GM11168 (cell line): ENCODE measurements around the gene PIGO.

Experiments
- in situ Hi-C: fragments of 300-500 bp; cut with MboI; formaldehyde crosslinking; loops from one replicate; pipeline ENCODE4 v1.12.0; 2022; ENCODE audit warnings: low sequenced_read_pairs; ENCODE audit not compliant: unreplicated experiment

Gene PIGO

DNA sequence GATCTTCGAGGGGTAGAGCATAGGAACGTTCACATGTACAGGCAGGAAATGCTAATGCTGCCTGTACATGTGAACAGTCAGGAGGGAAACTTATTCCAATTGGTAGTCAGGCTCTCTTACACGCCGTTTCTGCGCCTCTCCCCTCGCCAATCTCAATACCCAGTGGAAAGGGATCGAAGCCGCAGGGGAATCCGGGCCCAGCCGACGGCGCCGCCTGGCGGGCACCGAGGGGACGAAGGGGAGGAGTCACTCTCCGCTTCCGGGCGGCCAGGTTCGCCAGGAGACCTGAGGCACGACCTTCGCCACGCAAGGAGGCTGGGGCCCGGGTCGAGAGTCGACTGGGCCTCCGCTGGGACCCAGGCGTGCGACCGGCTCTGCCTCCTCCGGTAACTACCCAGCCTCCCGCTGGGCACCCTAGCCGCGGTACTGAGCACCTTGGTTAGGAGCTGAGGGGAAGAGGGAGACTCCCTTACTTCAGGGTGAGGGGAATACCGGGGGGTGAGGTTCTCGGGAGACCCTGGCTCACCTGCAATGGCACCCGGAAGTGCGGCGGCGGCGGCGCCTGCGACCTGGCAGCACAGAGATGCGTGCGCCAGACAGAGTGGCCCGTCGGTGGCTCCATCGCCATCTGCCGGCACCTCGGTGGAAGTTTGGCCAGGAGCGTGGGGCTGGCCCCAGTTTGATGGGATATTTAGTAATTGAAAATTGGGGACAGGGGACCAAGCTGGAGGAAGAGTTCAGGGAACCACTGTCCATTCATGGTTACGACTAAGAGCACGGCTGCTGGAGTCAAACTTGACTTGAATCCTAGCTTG, at the start of gene PIGO:
TSS of gene PIGO (minus strand) at position 557 of the 815 bp plus-strand sequence. CDS start 1,026 bp downstream, outside the sequence.
- in situ Hi-C loops, result no loop called here

DNA sequence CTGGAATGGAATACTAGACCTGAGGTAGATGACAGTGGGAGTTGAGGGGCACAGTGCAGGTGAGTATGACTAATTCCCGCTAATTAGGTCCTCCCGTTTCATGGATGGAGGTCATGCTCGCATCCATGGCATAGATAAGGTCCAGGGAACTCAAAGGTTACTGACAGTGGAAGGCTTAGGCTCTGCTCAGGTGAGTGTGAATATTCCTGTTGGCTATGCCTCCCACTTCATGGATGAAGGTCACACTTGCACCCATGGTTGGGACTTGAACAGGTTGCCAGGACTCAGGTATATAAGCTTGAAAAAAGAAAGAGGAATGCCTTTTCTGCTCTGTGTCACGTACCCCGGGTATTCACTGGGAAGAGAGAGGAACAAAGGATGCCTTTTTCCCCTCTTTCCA, 45.6 kb upstream of the PIGO start:
- in situ Hi-C loops, result no loop called here

DNA sequence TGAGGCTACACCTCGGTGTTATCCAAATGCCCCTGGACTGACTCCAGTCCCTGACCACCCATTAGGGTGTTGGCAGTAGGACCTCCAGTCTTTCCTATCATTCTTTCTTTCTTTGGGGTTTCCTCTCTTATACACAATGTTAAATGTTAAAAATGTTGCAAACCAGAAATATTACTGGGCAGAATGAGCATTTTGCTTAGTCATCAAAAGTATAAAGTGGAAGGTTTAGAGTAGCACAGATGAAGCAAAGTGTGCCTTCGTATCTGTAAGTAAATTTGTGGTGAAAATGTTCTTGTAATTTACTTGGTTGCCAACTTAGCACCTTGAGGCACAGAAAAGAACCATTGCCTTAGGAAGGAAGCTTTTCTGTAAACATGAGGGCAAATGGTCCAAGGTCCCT, 43.7 kb upstream of the PIGO start:
- in situ Hi-C loops, result no loop called here

DNA sequence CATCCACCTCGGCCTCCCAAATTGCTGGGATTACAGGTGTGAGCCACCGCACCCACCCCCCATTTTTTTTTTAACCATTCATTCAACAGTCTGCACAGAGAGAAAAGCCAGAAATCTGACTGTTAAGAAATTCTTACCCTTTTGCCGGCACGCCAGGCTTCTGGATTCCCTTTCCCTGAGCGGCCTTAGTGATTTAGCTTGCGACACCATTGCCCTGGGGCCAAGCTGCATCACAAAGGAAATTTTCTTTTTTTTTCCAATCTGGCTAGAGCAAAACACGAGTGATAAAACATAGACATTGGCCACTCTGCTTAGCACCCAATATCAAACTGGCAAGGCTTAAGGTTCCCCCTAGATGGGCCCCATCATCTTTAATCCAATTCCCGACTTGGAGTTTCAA, 40.5 kb upstream of the PIGO start:
- in situ Hi-C loops, result no loop called here

DNA sequence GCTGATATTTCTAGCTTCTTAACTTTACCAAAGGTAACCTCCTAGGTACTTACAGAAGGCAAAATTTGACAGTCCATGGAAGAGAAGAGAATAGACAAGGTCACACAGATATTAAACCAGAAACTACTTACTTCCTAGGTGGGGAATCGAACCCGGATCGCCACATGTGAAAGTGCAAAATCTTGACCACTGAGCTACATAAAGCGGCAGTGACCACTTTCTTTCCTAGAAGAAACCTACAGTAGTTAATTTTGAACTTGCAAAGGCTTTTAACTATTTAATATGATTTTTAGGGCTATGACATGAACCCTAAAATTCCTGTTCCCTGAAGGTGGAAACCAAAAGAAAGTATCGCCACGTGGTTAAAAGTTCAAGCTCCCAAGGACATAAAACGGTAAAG, 39.6 kb upstream of the PIGO start:
- in situ Hi-C loops, result no loop called here

DNA sequence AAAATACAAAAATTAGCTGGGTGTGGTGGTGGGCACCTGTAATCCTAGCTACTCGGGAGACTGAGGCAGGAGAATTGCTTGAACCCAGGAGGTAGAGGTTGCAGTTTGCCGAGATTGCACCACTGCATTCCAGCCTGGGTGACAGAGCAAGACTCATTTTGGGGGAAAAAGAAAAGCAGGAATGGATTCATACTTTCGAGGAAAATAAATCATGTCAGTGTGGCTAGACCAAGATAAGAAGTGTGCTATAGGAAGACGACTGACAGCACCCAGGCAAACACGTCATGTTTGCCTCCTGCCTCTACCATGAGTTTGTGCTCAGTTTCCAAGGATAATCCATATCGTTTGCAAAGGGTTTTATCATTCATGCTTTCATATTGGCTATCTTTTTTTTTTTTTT, 38.5 kb upstream of the PIGO start:
- in situ Hi-C loops, result no loop called here

DNA sequence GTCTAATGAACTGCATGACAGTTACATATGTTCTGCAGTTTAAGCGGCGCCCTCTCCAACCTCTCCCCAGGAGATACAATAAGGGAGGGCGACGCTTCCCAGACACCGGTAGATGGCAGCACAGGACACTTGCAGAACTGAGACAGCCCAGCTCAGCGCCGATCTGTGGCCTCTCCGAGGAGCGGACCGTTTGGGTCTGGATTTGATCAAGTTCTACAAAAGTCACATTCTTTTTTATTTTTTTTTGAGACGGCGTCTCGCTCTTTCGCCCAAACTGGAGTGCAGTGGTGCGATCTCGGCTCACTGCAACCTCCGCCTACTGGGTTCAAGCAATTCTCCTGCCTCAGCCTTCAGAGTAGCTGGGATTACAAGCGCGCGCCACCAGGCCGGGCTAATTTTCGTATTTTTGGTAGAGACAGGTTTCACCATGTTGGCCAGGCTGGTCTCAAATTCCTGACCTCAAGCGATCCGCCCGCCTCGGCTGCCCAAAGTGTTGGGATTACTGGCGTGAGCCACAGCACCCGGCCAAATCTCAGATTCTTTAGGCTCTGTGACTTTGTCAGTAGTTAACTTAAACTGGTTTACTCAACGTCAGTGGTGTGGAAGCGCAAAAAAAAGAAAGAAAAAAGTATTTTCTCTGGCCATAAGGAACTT, 20.6 kb upstream of the PIGO start:
- in situ Hi-C loops, result loop anchor here (10.0 kb wide), 1 partner anchor 148 kb away; no protein-coding TSS in a partner anchor

DNA sequence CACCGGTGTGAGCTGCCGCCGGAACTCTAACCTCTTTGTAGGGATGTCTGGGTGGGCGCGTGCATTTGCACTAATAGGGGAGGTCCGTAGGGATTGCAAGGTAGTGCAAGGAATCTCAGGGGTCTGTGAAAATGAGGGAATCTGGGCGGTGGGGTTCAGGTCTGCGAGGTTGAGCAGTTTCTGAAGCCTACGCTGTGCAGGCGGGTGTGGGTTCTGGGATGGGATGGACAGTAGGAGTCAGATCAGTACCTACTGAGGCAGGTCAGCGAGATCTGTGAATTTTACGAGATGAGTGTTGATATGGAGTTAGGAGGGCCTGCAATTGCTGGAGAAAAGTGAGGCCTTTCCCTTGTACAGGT, 20.1 kb upstream of the PIGO start:
- in situ Hi-C loops, result loop anchor here (10.0 kb wide), 1 partner anchor 148 kb away; no protein-coding TSS in a partner anchor

DNA sequence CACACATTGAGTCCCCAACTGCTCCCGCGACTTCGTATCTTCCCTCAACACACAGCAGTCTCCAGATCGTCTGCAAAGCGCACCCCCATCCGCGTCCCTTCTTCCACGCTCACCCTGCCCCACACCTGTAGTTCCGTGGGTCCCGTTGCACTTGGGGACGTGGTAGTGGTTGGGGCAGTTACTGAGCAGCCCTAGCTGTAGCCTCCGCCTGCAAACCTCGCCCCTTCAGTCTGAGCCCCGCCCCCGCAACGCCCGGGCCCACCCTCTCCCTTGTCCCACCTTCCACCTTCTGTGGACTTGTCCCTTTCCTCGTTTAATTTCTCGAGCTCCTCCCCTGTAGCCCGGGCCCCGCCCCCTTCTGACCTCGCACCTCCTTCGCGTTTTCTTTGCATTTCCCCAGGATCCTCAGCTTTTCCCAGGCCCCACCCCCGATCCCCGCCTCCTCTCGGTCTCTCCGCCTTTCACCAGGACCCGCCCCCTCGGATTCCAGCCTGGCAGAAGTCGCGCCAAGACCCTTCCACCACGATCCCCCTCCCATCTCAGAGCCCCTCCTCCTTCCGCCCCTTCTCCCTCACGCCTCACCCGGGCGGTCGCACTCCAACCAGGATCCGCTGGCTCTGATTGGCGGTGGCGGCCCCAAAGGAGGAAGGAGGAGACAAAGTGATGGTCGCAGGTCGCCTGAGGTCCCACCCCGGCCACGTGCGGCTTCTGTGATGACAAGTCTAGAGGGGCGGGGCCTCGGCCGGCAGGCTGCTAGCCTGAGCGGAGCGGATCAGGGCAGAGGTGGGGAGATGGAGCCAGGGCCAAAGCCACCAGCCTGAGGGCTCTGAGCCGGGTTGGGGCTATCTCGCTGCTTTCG, 19.5 kb upstream of the PIGO start, which contains the start of gene ATOSB:
TSS of gene ATOSB (minus strand) at position 183 of the 859 bp plus-strand sequence. CDS start 7,588 bp downstream, outside the sequence.
- in situ Hi-C loops, result loop anchor here (10.0 kb wide), 1 partner anchor 149 kb away; no protein-coding TSS in a partner anchor

DNA sequence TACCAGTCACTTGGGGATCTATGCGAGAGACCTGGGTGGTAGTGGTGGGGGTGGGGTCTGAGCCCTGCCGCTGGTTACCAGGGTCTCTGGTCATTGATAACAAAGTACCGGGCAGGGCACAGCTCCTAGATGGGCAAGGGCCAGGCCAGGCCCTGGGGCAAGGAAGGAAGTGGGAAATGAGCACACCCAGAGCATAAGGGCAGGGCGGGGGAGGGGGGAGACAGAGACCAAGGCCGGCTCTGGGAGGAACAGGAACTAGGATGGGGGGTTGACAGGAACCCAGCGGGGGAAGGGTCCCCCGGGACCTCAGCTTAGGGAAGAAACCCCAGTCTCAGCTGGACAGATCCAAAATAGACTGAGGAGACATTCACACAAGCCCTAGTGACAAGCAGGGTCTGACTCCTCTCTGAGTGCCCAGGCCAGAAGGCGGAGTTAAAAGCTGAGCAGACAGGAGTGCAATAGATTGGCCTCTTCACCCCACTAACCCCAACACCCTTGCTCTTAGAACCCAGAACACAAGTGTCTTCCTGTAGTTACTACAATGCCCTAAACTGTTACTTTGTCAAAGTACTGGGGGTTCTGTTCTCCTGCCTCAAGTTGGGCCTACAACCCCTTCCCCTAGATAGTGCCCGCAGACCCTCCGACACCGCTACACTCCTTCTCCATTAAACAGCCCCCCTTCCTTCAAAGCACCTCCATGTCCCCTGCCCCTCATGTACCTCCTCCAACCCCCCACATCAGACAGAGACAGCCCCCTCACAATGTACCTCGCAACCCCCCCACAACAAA, 18.6 kb upstream of the PIGO start:
- in situ Hi-C loops, result loop anchor here (10.0 kb wide), 1 partner anchor 150 kb away; no protein-coding TSS in a partner anchor

DNA sequence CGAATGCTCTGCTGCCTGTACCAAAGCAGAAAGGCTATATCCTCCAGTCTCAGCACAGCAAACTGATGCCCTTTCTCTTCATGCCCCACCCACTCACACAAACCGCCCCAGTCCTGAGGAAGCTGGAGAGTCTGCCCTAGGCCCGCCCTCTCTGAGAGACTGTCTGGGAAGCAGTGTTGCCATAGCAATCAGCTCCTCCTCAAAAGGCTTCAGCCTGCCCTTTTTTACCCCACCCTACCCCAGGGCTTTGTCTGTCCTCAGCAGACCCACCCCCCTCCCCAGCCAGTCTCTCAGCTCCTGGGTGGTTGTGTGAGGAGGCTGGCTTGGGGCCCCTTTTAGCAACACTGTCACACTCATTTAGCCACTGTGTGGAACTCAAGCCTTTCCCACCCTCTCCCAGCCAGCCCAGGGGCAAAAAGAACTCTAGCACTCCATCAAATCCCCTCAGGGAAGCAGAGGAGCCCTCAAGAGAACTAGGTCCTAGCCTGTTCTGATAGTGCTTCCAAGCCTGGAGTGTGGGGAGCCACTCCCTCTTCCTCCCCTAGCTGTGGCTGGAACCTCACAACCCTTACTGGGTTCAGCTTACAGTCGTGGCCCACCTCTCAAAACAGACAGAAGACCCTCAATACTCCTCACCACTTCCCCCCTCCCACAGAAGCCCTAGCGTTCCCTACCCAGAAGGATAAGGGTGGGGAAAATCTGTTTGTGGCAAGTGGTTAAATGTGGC, 17.9 kb upstream of the PIGO start:
- in situ Hi-C loops, result loop anchor here (10.0 kb wide), 1 partner anchor 151 kb away; no protein-coding TSS in a partner anchor

DNA sequence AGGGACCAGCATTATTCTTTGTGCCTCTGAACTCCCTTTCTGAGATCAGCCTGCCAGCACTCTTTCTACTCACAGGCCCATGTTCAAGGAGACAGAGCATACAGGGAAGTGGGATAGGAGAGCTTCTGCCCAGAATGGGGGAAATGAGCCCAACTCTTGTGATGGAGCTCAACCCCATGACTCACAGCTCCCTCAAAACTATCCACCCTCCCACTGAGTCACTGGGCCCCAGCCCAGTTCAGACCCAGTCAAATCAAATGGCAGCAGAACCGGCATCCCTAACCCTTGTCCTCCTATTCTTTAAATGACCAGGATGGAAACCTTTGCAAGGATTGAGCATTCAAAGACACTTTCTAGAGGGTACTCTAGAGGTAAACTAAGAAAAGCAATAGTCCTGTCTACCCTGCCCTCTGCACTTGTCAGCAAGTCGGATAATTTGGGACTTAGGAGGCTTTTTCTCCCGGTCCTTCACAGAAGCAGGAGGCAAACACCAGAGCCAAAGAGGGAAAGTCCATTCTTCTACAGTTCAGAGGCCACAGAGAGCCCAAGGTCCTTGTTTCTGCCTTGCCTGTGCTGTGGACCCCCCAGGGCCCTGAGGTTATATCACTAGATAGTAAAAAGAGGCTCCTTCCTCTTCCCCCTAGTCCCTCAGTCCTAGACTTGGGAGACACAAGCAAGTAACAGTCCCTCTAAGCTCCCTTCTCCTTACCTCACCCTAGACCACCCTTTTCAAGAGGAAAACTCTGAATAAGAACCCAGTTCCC, 16.0 kb upstream of the PIGO start:
- in situ Hi-C loops, result loop anchor here (10.0 kb wide), 1 partner anchor 152 kb away; no protein-coding TSS in a partner anchor

DNA sequence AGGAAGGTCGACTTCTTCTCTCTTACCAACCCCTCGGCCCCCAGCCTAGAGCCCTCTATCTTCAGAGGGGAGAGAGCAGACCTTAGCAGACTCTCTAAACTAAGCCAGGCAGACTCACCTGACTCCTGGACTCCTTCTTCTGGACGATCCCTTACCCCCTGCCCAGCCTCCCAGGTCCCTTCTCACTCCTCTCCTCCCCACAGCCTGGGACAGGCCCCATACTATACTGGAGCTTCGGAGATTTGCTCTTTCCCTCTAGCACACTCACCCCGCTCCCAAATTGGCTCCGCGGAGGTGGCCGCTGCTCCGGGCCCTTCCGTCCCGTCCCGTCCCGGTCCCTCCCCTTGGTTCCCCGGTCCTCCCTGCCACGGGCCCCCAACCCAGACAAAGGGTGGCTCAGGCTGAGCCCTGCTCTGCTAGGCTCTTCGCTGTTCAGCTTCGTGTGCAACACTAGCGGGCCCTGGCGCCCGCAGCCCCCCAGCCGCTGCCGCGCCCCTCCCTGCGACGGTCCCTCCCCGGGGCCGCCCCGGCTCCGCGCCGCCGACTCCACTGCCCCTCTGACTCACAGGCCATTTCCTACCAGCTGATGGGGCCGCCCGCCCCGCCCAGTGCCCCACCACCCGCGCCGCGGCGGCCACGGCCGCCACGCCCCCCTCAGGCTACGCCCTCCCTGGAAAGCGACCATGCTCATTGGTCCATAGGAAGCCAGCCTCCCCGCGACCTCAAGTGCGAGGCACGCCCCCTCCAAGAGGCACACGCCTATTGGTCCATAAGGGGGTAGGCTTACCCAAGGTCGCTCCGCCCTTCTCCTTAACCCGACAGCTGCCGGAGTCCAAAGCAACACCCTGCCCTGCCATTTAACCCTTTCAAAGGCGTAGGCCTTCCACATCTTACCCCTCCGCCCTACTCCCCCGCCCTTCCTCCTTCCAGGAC, 14.9 kb upstream of the PIGO start:
- in situ Hi-C loops, result loop anchor here (10.0 kb wide), 1 partner anchor 154 kb away; no protein-coding TSS in a partner anchor

DNA sequence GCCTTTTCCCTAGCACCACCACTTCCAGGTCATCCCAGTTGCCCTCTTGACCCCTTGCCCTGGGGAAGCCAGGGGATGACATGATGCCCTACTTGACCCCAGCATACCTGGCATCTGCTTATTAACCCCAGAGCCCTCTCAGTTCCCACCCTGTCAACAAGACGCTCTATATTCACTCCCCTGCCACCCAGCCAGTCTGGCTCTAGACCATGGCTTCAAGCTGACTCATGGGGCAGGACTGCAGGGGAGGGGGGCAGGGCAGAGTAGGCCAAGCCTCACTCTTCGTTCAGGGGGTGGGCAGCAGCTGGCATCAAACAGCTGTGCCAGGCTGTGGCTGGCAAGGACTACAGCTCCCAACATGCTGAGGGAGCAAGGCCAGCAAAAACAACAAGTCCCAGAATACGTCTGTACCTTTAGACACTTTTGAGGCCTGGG, 14.0 kb upstream of the PIGO start:
- in situ Hi-C loops, result loop anchor here (10.0 kb wide), 1 partner anchor 154 kb away; no protein-coding TSS in a partner anchor

DNA sequence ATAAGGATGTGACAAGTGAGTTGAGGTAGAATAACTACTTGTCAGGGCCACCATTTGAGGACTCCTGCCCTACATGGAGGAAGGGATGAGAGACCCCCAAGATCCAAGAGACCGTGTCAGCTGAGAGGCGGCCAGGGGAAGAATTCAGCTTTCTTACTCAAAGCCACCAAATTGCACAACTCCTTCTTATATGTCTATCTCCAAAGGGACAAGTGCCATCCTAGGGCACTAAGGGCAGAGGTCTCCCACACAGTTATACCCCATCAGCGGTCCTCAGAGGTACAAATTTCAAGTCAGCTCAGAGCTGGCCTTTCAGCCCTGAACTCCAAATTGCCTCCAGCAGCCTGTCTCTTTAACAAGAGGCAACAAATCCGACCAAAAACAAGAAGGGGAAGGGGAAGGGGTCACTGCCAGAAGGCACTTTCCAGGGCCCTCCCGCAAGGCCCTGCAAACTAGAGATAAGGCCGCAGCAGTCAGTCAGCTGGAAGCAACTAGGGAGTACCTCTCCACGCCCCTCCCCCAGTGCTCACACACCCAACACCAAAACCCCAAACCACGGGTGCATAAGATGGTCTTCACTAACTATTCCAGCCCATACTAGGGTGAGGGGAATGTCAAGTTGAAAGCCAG, 12.7 kb upstream of the PIGO start:
- in situ Hi-C loops, result no loop called here

DNA sequence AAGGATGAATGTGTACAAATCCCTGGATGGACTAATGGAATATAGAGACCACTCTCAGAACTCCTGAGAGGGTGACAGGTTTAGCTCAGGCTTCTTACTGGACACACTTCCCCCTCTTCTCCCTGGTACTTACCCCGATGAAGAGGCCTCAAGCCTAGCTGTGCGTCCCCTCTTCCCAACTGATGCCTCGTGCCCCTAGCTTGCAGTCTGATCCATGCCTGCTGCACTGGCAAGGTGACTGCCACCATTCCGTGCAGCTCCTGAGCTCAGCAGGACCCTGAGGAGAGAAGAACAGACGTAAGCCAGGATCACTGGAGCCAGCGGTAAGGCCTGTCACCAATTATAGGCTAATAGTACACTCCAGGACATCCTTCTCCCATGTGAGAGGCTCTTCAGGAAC, 12.1 kb upstream of the PIGO start:
- in situ Hi-C loops, result no loop called here
